Motor neuron (in vitro differentiated cells): ENCODE results near the gene SURF1. TPM values are rescaled to one million over a fixed set of nuclear protein-coding genes. Genes with fewer than 3 reads are reported as not detected.

ENCODE experiments used
- ATAC-seq, 8 experiments: fragments of 200-7000 bp; cut with Tn5 transposase; replicated peaks in 6 of 8; 2 replicates each; pipeline ENCODE4 v1.8.0; 2021; ENCODE audit warnings: mild to moderate bottlenecking in 8 of 8, moderate library complexity in 8 of 8
- H3K27ac ChIP-seq, 2 donors: fragments of 250-450 bp; sonication (Bioruptor Pico); 2 replicates each; pipeline ENCODE4 v1.9.0; 2021; ENCODE audit warnings: antibody characterized with exemption in 2 of 2, mild to moderate bottlenecking in 2 of 2, moderate library complexity in 1 of 2
- H3K4me1 ChIP-seq, 2 donors: fragments of 250-450 bp; sonication (Bioruptor Pico); replicated peaks in 1 of 2; 2 replicates each; pipeline ENCODE4 v1.6.1; 2021; ENCODE audit warnings: antibody characterized with exemption in 2 of 2, mild to moderate bottlenecking in 2 of 2, moderate library complexity in 1 of 2
- H3K4me3 ChIP-seq, 5 donors: fragments of 250-450 bp; sonication (Bioruptor Pico); 2 replicates each; pipeline ENCODE4 v1.9.0; 2021; ENCODE audit warnings: antibody characterized with exemption in 5 of 5, mild to moderate bottlenecking in 5 of 5, moderate library complexity in 4 of 5
- WGBS, 10 experiments: fragments of 450-650 bp; shearing (Covaris generic); methylation state at CpG; one replicate each; pipeline ENCODE4 v1.0.0; 2022; 5-methylcytosine and 5-hydroxymethylcytosine counted together
- in situ Hi-C, 9 experiments: fragments of 400-800 bp; cut with MboI; loops; one replicate each; pipeline ENCODE4 v1.15.0; 2021; ENCODE audit warnings: low sequenced_read_pairs in 9 of 9, low pct_unique_long_range_greater_than_20kb in 2 of 9; ENCODE audit not compliant: unreplicated experiment in 9 of 9
- total RNA-seq, 8 experiments: library from RNA; unstranded; fragments of 300-600 nt; gene quantifications; 2 replicates each; pipeline versions ENCODE4 v1.2.3 to v1.2.4, GENCODE V29; 2022

SURF1 gene, protein sequence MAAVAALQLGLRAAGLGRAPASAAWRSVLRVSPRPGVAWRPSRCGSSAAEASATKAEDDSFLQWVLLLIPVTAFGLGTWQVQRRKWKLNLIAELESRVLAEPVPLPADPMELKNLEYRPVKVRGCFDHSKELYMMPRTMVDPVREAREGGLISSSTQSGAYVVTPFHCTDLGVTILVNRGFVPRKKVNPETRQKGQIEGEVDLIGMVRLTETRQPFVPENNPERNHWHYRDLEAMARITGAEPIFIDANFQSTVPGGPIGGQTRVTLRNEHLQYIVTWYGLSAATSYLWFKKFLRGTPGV
- total RNA-seq: 10 to 100 TPM; 26.7 to 40.3 (median 30.8) TPM

DNA sequence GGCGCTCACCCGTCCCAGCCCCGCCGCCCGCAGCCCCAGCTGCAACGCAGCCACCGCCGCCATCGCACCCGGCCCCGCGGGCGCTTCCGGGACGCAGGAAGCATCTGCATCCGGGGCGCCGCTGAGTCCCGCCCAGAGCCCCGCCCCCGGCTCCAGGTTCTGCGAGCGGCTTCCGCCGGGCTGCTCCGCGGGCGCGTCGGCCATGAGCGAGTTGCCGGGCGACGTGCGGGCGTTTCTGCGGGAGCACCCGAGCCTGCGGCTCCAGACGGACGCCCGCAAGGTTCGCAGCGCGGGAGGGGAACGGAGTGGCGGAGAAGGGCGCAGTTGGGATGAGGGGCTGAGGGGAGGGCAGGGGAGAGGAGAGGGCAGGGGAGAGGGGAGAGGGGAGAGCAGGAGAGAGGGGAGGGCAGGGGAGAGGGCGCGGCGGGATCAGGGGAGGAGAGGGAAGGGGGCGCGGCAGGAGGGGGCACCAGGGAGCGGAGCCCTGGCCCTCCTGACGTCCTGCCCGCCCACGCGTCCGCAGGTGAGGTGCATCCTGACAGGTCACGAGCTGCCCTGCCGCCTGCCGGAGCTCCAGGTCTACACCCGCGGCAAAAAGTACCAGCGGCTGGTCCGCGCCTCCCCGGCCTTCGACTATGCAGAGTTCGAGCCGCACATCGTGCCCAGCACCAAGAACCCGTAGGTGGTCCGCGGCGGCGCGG lies at the start of gene SURF1, which contains the start of gene SURF2:
SURF1 (minus strand) TSS at position 97 of the 701 bp plus-strand sequence; CDS start at position 63, 34 bp downstream.
SURF2 (plus strand) TSS at position 160 of the 701 bp plus-strand sequence; CDS start at position 203, 43 bp downstream.
- Histone ChIP-seq H3K4me3 (peak within 1 kb of the TSS; percentile 67 to 97 (median 75)), H3K4me1 (peaks cover 15% of the 10 kb centered on the region in 2 donors), H3K27ac (peak within 1 kb of the TSS; percentile 75 to 93)
- in situ Hi-C loops: no loop called here
- peak; percentile 73 to 90 (median 84) for ATAC-seq
- 0% methylated on average over 2 to 4 of the region's 78 CpGs; no CpG with 5 or more reads in 8 of the 10 experiments for WGBS, 10 experiments

DNA sequence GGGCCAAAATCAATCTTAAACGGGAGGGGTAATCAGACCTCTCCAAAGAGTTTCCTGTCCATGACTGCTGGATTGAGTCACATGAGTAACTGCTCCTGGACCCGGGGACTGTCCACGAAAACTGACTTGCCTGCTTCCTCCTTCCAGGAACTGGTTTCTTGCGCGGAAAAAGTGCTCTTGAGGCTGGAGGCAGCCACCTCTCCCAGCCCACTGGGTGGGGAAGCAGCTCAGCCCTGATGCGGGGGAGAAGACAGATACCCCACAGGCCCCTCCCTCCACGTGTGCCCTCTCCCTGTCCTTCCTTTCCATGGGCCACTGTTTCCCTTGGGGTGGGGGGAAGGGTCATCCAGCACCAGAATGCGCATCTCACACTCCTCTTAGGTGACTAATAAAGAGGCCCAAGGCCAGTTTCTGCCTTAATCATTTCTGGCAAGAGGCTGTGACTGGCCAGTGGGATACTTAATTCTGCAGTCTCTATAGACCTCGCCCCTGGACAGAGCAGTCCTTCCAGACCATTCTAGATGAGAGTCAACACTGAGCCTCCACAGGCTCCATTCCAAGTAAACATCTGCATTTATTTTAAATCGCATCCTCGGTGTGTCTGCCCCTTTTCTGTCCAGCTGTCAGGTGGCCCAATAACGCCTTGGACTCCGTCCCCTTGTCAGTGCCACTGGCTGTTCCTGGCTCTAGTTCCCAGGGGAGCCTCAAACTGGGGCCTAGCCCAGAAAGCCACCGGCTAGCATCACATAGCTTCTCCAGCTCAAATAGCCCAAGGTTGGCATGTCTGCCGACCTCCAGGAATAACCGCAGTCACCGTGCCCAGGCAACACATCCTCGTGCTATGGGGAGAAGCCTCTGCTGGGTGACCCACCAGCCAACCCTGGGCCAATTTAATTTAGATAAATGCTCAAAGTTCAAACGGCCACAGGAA lies 49.5 kb upstream of the SURF1 start:
- 30 to 80% (median 80%) methylated on average over 1 to 8 of the region's 19 CpGs; no CpG with 5 or more reads in 4 of the 10 experiments for WGBS, 10 experiments
- ATAC-seq: peak in 5 of 8 experiments; percentile 8 to 79 (median 18)
- no peaks in the 10 kb centered on the region for H3K4me1 ChIP-seq
- in situ Hi-C loops: no loop called here
- no peak overlapping the region for H3K4me3 ChIP-seq
- no peak overlapping the region for H3K27ac ChIP-seq

DNA sequence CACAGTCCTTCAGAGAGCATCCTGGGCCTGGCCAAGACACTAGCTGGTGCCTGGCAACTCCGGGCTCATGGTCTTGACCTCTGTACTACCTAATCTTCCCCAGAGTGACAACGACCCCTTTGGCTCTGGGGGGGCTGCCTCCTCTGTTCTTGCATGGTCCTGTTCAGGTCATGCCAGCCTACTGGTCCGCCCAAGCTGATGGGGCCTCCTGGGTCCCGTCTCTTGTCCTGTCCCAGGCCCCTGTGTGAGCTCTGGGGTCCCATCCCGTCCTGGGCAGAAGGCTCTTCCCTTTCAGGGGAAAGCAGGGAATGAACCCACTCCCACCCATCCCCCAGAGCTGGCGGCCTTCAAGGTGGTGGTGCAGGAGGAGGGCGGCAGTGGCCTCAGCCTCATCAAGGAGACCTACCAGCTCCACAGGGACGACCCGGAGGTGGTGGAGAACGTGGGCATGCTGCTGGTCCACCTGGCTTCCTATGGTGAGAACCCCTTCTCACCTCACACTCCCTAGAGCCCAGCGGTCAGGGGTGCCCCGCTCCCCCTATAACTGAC lies 48.2 kb upstream of the SURF1 start:
- in situ Hi-C loops: no loop called here
- Histone ChIP-seq H3K27ac (no peak overlapping the region), H3K4me1 (no peaks in the 10 kb centered on the region), H3K4me3 (no peak overlapping the region)
- ATAC-seq: no peak
- 79 to 100% methylated on average over 2 to 8 of the region's 12 CpGs; no CpG with 5 or more reads in 8 of the 10 experiments for WGBS, 10 experiments

GRCh38 chr9:133403766-133404453 lies 47.6 kb upstream of the SURF1 start:
- ATAC-seq: no peak
- Histone ChIP-seq H3K27ac (no peak overlapping the region), H3K4me3 (no peak overlapping the region), H3K4me1 (no peaks in the 10 kb centered on the region)
- 77 to 95% (median 88%) methylated on average over 4 to 7 of the region's 16 CpGs; no CpG with 5 or more reads in 6 of the 10 experiments for WGBS, 10 experiments
- in situ Hi-C loops: no loop called here

- no CpG with 5 or more reads among the region's 7 CpGs for WGBS, 10 experiments
- Histone ChIP-seq H3K4me1 (no peaks in the 10 kb centered on the region), H3K4me3 (no peak overlapping the region), H3K27ac (no peak overlapping the region)
- ATAC-seq: no peak
- in situ Hi-C loops: no loop called here
Observed at GRCh38 chr9:133402689-133403088, 46.4 kb upstream of the SURF1 start.

DNA sequence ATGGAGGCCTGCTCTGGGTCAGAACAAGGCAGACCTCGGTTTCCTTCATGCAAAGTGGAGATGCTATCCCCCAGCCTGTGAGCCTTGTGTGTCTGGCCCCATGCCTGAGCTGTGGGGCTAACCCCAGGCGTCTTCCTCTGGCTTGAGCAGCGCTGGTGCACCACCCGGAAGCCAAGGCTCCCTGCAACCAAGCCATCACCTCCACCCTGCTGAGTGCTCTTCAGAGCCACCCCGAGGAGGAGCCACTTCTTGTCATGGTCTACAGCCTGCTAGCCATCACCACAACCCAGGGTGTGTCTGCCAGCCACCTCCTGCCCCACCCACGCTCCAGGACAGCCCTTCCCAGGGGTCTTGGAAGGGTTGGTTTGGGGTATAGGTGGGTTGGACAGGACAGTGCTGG lies 45.3 kb upstream of the SURF1 start:
- no peak overlapping the region for H3K4me3 ChIP-seq
- WGBS, 10 experiments: 60 to 100% (median 95%) methylated on average over 1 to 3 of the region's 6 CpGs; no CpG with 5 or more reads in 7 of the 10 experiments
- in situ Hi-C loops: no loop called here
- H3K27ac ChIP-seq: no peak overlapping the region
- ATAC-seq: peak in 1 of 8 experiments; percentile 5
- H3K4me1 ChIP-seq: no peaks in the 10 kb centered on the region

DNA sequence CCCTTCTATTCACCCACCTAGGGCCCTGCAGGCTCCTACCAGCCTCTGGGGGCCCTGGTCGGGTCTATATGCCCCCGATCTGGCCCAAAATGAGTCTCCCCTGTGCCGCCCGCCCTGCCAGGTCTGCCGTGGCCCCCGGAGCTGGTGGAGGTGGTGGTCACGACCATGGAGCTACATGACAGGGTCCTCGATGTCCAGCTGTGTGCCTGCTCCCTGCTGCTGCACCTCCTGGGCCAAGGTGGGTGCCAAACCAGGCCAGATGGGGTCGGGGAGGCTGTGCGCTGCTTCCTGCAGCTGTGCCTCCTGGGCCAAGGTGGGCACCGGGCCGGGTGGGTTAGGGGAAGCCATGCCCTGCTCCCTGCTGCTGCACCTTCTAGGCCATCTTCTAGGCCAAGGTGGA lies 44.0 kb upstream of the SURF1 start:
- Histone ChIP-seq H3K4me3 (no peak overlapping the region), H3K27ac (no peak overlapping the region), H3K4me1 (no peaks in the 10 kb centered on the region)
- no peak for ATAC-seq
- WGBS, 10 experiments: 100% methylated on average over 2 of the region's 12 CpGs; no CpG with 5 or more reads in 9 of the 10 experiments
- in situ Hi-C loops: no loop called here

DNA sequence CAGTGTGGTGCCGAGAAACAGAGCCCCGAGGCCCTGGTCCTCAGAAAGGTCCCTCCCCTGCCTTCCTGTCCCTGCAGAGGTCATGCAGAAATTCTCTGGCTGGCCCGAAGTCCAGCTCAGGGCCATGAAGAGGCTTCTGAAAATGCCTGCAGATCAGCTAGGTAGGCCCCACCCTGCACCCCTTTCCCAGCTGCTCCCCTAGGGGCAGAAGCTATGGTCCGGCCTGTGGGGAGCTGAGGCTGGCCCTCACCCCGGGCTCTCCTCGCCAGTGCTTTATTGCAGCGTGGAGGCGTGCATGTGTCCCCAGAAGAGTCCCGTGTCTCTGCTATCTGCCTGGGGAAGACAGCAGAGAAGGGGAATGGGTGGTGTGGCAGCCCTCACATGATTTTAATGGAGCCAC lies 41.6 kb upstream of the SURF1 start:
- no peak overlapping the region for H3K27ac ChIP-seq
- in situ Hi-C loops: no loop called here
- 0 to 100% (median 80%) methylated on average over 1 to 4 of the region's 9 CpGs; no CpG with 5 or more reads in 5 of the 10 experiments for WGBS, 10 experiments
- no peak for ATAC-seq
- H3K4me3 ChIP-seq: no peak overlapping the region
- H3K4me1 ChIP-seq: no peaks in the 10 kb centered on the region

DNA sequence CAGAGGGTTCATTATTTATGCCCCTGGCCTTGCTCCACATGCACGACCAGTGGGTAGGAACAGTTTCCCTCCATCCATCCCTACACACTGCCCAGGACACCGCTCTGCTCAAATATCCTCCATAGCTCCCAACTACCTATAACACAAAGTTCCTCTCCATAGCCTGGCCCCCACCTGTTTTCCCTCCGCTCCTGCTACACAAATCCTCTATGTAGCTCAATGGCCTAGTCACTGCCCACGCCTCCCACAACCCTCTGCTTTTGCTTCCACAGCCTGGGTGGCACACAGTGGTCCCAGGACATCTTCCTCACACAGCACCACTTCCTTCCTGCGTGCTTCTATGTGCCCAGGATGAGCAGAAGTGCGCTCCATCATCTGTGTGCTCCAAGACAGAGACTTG lies 41.1 kb upstream of the SURF1 start:
- in situ Hi-C loops: no loop called here
- Histone ChIP-seq H3K4me3 (no peak overlapping the region), H3K27ac (no peak overlapping the region), H3K4me1 (no peaks in the 10 kb centered on the region)
- 30 to 100% (median 76%) methylated on average over 1 to 4 of the region's 6 CpGs; no CpG with 5 or more reads in 2 of the 10 experiments for WGBS, 10 experiments
- peak in 3 of 8 experiments; percentile 4 to 7 (median 6) for ATAC-seq

DNA sequence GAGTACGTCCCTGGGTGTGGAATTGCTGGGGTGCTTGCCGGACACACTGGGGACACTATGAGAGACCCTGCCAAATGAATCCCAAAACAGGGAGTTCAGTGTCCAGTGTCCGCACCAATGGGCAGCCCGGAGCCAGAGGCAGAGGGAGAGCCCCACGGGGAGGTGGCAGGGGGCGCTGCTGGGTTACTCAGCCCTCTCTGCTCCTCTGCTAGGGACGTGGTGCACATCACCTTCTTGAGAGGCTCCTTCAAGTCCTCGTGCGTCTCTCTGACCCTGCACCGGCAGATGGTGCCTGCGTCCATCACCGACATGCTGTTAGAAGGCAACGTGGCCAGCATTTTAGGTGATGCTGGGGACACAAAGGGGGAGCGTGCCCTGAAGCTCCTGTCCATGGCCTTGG lies 40.7 kb upstream of the SURF1 start:
- WGBS, 10 experiments: 0 to 30% (median 20%) methylated on average over 1 to 7 of the region's 14 CpGs; no CpG with 5 or more reads in 5 of the 10 experiments
- ATAC-seq: peak; percentile 28 to 78 (median 48)

GRCh38 chr9:133394687-133395271 lies 38.5 kb upstream of the SURF1 start:
- 18 to 79% (median 54%) methylated on average over 2 to 5 of the region's 8 CpGs; no CpG with 5 or more reads in 4 of the 10 experiments for WGBS, 10 experiments
- no peaks in the 10 kb centered on the region for H3K4me1 ChIP-seq
- no peak overlapping the region for H3K4me3 ChIP-seq
- peak in 1 of 8 experiments; percentile 16 for ATAC-seq
- no peak overlapping the region for H3K27ac ChIP-seq
- in situ Hi-C loops: no loop called here

More for the DNA sequence above, 40.7 kb upstream of the SURF1 start:
- Histone ChIP-seq H3K4me1 (no peaks in the 10 kb centered on the region), H3K27ac (no peak overlapping the region), H3K4me3 (no peak overlapping the region)
- in situ Hi-C loops: no loop called here
